IMR-90 (cell line): ENCODE data around the gene CTCFL. TPM values are rescaled to one million over a fixed set of nuclear protein-coding genes. Genes with fewer than 3 reads are reported as not detected.

Experiments used
- ATAC-seq: fragments of 200-7000 bp; cut with Tn5 transposase; 2 replicates; pipeline ENCODE4 v1.9.1; 2020; ENCODE audit warnings: low read depth, mild to moderate bottlenecking, moderate library complexity
- BruUV-seq: library from RNA; stranded (reverse); fragments of 400-500 nt; replicated peaks from 2 replicates; lab custom pipeline; 2021; lab: Mats Ljungman, UMichigan
- CTCF ChIA-PET: fragments of 300-600 bp; formaldehyde crosslinking; extraction: SDS; loops from one replicate; lab custom pipeline; 2021; ENCODE audit warnings: antibody characterized with exemption; lab: Yijun Ruan, JAX
- POLR2A ChIA-PET: fragments of 300-600 bp; sonication (Branson Sonifier 250); formaldehyde crosslinking; loops from one replicate; lab custom pipeline; 2022; ENCODE audit warnings: antibody characterized with exemption; ENCODE audit not compliant: unreplicated experiment; lab: Charles Lee
- DNase-seq: peaks from one replicate; pipeline ENCODE4 v3.0.0; 2013
- H2AFZ ChIP-seq: replicated peaks from 2 replicates; pipeline ENCODE3; 2013; ENCODE audit warnings: low read length, mild to moderate bottlenecking; ENCODE audit not compliant: poor library complexity
- H2AK5ac ChIP-seq: 2 replicates; pipeline ENCODE4 v1.6.1; 2013; ENCODE audit warnings: low read depth, low read length, inconsistent platforms
- H2AK9ac ChIP-seq: replicated peaks from 2 replicates; pipeline ENCODE3; 2013; ENCODE audit warnings: mild to moderate bottlenecking, low read depth, low read length, moderate library complexity; ENCODE audit not compliant: poor library complexity
- H2BK120ac ChIP-seq: 2 replicates; pipeline ENCODE4 v1.6.1; 2013; ENCODE audit warnings: low read depth, low read length, inconsistent platforms
- H2BK15ac ChIP-seq: 3 replicates; pipeline ENCODE4 v1.6.1; 2013; ENCODE audit warnings: low read depth, low read length, inconsistent platforms
- H2BK20ac ChIP-seq: 2 replicates; pipeline ENCODE4 v1.6.1; 2013; ENCODE audit warnings: low read depth, mild to moderate bottlenecking, inconsistent platforms, low read length, moderate library complexity
- H2BK5ac ChIP-seq: 2 replicates; pipeline ENCODE4 v1.6.1; 2013; ENCODE audit warnings: mild to moderate bottlenecking, low read depth, low read length, inconsistent platforms; ENCODE audit not compliant: poor library complexity, severe bottlenecking
- H3K14ac ChIP-seq: replicated peaks from 2 replicates; pipeline ENCODE4 v1.6.1; 2013; ENCODE audit warnings: low read depth, low read length, inconsistent platforms
- H3K18ac ChIP-seq: 2 replicates; pipeline ENCODE4 v1.6.1; 2013; ENCODE audit warnings: low read depth, low read length, control low read depth
- H3K23ac ChIP-seq: 2 replicates; pipeline ENCODE4 v1.6.1; 2013; ENCODE audit warnings: low read depth, low read length, inconsistent platforms
- H3K27ac ChIP-seq: 2 replicates; pipeline ENCODE4 v1.5.1; 2013; ENCODE audit warnings: mild to moderate bottlenecking, control low read depth, low read length; ENCODE audit not compliant: insufficient read depth
- H3K27me3 ChIP-seq: 2 replicates; pipeline ENCODE4 v1.6.1; 2013; ENCODE audit warnings: low read length; ENCODE audit not compliant: control insufficient read depth, insufficient read depth
- H3K36me3 ChIP-seq: 2 replicates; pipeline ENCODE4 v1.6.1; 2013; ENCODE audit warnings: low read length, mixed read lengths; ENCODE audit not compliant: control insufficient read depth, insufficient read depth
- H3K4ac ChIP-seq: 2 replicates; pipeline ENCODE4 v1.6.1; 2013; ENCODE audit warnings: low read depth, low read length, inconsistent platforms
- H3K4me1 ChIP-seq: 2 replicates; pipeline ENCODE4 v1.6.1; 2013; ENCODE audit warnings: low read length, mixed read lengths; ENCODE audit not compliant: control insufficient read depth, insufficient read depth
- H3K4me2 ChIP-seq: 2 replicates; pipeline ENCODE4 v1.6.1; 2013; ENCODE audit warnings: low read depth, mild to moderate bottlenecking, control low read depth, low read length, moderate library complexity
- H3K4me3 ChIP-seq: 2 replicates; pipeline ENCODE4 v1.5.1; 2013; ENCODE audit warnings: low read depth, mild to moderate bottlenecking, control low read depth, low read length, moderate library complexity; ENCODE audit not compliant: insufficient read depth
- H3K56ac ChIP-seq: 2 replicates; pipeline ENCODE4 v1.6.1; 2013; ENCODE audit warnings: low read length, inconsistent platforms; ENCODE audit not compliant: insufficient read depth; ENCODE audit errors: extremely low read depth
- H3K79me1 ChIP-seq, 2 experiments: 2 replicates each; pipeline ENCODE4 v1.6.1; 2013; ENCODE audit warnings: low read length in 2 of 2, inconsistent platforms in 1 of 2, low read depth in 1 of 2
- H3K9ac ChIP-seq: 2 replicates; pipeline ENCODE4 v1.6.1; 2013; ENCODE audit warnings: low read depth, low read length, control low read depth
- H3K9me1 ChIP-seq: 2 replicates; pipeline ENCODE4 v1.6.1; 2013; ENCODE audit warnings: low read length, inconsistent platforms; ENCODE audit not compliant: insufficient read depth
- H3K9me3 ChIP-seq: 2 replicates; pipeline ENCODE4 v1.6.1; 2013; ENCODE audit warnings: low read length; ENCODE audit not compliant: control insufficient read depth, insufficient read depth
- H4K20me1 ChIP-seq: 2 replicates; pipeline ENCODE4 v1.6.1; 2013; ENCODE audit warnings: low read length, inconsistent platforms; ENCODE audit not compliant: insufficient read depth
- H4K5ac ChIP-seq: 2 replicates; pipeline ENCODE4 v1.6.1; 2013; ENCODE audit warnings: mild to moderate bottlenecking, low read depth, low read length, control low read depth
- H4K8ac ChIP-seq, 2 experiments: 2 replicates each; pipeline ENCODE4 v1.6.1; 2013; ENCODE audit warnings: low read depth in 2 of 2, low read length in 2 of 2, control low read depth in 1 of 2, inconsistent platforms in 1 of 2
- H4K91ac ChIP-seq: 2 replicates; pipeline ENCODE4 v1.6.1; 2013; ENCODE audit warnings: low read depth, low read length, inconsistent platforms; ENCODE audit not compliant: insufficient read depth
- SMC3 ChIP-seq: fragments of 150-350 bp; IDR thresholded peaks from 2 replicates; pipeline ENCODE4 v1.6.1; 2016; ENCODE audit warnings: low read depth, mild to moderate bottlenecking, antibody characterized with exemption, low read length, moderate library complexity
- WGBS, 2 experiments: methylation state at CpG; one replicate each; pipeline versions ENCODE4 v1.1.5 to v1.1.7; 2013; ENCODE audit warnings: missing lambda C conversion rate in 2 of 2; ENCODE audit not compliant: insufficient read length in 1 of 2; ENCODE audit errors: extremely low coverage in 2 of 2; 5-methylcytosine and 5-hydroxymethylcytosine counted together
- dilution Hi-C: fragments of 300-500 bp; cut with HindIII; formaldehyde crosslinking; loops from one replicate; pipeline ENCODE4 v1.14.3; 2018; ENCODE audit warnings: low sequenced_read_pairs; ENCODE audit not compliant: unreplicated experiment
- in situ Hi-C: fragments of 300-500 bp; cut with MboI; formaldehyde crosslinking; loops from 3 replicates; pipeline ENCODE4 v1.14.3; 2019; ENCODE audit warnings: low sequenced_read_pairs, inconsistent platforms, mixed read lengths
- intact Hi-C: fragments of 100-400 bp; cut with micrococcal nuclease; formaldehyde crosslinking; loops from 2 replicates; pipeline ENCODE4 v1.10.0; 2022
- polyA plus RNA-seq, 3 experiments: library from polyadenylated mRNA; depleted of rRNA; stranded (reverse); fragments of >200 nt; gene quantifications; 2 replicates each; pipeline ENCODE4 v1.2.3, GENCODE V29; 2012; ENCODE audit warnings: low replicate concordance in 1 of 3
- total RNA-seq: library from RNA; depleted of rRNA; stranded (reverse); fragments of >200 nt; gene quantifications from 2 replicates; pipeline ENCODE4 v1.2.3, GENCODE V29; 2012
- TF ChIP-seq, protein P1 (sequence below): fragments of 150-350 bp; IDR thresholded peaks from 2 replicates; pipeline ENCODE4 v1.6.1; 2017; ENCODE audit warnings: mild to moderate bottlenecking, antibody characterized with exemption, low read length, low read depth

Gene CTCFL
- total and polyA plus RNA-seq, 2 of the 4 experiments (the other 2 are of a cell fraction), result not detected

DNA sequence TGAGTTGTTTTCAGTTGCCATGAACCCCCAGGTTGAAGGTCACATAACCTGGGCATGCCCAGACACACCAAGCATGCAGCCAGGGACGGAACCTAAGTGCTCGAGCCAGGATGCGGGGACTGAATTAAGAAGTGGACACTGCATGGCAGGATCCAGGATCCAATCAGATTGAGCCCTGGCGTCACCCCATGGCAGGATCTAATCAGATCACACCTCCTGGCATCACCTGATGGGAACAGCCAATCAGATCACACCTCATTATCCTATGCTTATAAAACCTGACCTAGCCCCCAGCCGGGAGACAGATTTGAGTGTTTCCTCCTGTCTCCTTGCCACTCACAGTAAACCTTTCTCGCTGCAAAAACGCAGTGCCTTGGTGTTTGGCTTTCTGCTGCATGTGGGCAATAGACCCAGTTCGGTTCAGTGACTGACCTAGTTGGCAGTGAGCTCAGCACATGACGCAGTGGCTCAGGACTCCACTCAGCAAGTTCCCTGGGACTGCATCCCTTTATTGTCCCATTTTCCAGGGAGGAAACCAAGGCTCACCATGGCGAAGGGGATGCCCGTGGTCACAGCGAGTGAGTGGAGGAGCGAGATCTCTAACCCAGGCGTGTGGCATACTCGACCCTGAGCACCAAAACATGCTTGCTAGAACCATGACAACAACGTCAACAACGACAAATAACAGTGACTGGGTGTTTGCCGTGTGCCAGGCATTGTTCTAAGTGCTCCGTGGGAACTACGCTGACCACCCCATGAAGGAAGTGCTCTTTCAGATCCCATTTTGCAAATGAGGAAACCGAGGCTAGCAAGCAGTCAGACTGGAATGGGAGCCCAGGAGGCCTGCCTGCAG lies 67.5 kb downstream of the CTCFL start:
- H2AFZ ChIP-seq, result no peak overlapping the region
- no peak overlapping the region for H3K56ac ChIP-seq
- TF ChIP-seq SMC3, result no peak
- TF ChIP-seq, protein P1, sequence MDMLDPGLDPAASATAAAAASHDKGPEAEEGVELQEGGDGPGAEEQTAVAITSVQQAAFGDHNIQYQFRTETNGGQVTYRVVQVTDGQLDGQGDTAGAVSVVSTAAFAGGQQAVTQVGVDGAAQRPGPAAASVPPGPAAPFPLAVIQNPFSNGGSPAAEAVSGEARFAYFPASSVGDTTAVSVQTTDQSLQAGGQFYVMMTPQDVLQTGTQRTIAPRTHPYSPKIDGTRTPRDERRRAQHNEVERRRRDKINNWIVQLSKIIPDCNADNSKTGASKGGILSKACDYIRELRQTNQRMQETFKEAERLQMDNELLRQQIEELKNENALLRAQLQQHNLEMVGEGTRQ, result peak; percentile 56
- H3K27me3 ChIP-seq, result peaks cover 34% of the 10 kb centered on the region
- in situ Hi-C loops, result no loop called here
- no peaks in the 10 kb centered on the region for H3K4me1 ChIP-seq
- BruUV-seq, result no TSS peak
- no peak overlapping the region for H4K8ac ChIP-seq
- no peak overlapping the region for H3K14ac ChIP-seq
- H3K18ac ChIP-seq, result no peak overlapping the region
- H3K9me1 ChIP-seq, result no peaks in the 10 kb centered on the region
- H3K4ac ChIP-seq, result no peak overlapping the region
- H2BK120ac ChIP-seq, result no peak overlapping the region
- DNase-seq, result no peak
- H2BK20ac ChIP-seq, result no peak overlapping the region
- ChIA-PET CTCF (no interaction called here), POLR2A (no interaction called here)
- dilution Hi-C loops, result no loop called here
- H3K36me3 ChIP-seq, result no peaks in the 10 kb centered on the region
- no peak overlapping the region for H3K27ac ChIP-seq
- H4K91ac ChIP-seq, result no peak overlapping the region
- H3K23ac ChIP-seq, result no peak overlapping the region
- H4K5ac ChIP-seq, result no peak overlapping the region
- no peak overlapping the region for H2AK5ac ChIP-seq
- H3K9ac ChIP-seq, result no peak overlapping the region
- no peak overlapping the region for H2BK15ac ChIP-seq
- no peak overlapping the region for H2BK5ac ChIP-seq
- H3K9me3 ChIP-seq, result peaks cover 3% of the 10 kb centered on the region; the same call in 1 of the 2 replicates
- H3K4me3 ChIP-seq, result no peak overlapping the region
- no peaks in the 10 kb centered on the region for H3K79me1 ChIP-seq
- H3K4me2 ChIP-seq, result no peak overlapping the region
- no peak for ATAC-seq
- no peak overlapping the region for H2AK9ac ChIP-seq
- no peaks in the 10 kb centered on the region for H4K20me1 ChIP-seq
- intact Hi-C loops, result no loop called here
- 46% methylated on average over 13 of the region's 21 CpGs; no CpG with 5 or more reads in 1 of the 2 experiments for WGBS, 2 experiments
